ENCODE data around the gene LATS2.

DNA sequence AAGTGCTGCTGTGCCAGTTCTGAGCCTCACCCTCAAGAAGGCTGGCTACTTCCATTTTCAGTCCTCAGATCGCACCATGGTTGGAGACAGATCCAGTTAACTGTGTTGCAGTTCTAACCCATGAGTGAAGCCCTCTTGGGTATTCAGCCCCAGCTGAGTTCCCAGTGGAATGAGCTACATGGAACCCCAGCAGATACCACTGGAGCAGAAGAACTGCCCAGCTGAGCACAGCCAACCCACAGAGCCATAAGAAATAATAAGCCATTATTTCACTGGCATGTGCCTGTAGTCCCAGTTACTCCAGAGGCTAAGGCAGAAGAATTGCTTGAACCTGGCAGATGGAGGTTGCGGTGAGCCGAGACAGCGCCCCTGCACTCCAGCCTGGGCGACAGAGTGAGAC is 59.9 kb downstream of the LATS2 start:
- TF ChIP-seq, protein P1, sequence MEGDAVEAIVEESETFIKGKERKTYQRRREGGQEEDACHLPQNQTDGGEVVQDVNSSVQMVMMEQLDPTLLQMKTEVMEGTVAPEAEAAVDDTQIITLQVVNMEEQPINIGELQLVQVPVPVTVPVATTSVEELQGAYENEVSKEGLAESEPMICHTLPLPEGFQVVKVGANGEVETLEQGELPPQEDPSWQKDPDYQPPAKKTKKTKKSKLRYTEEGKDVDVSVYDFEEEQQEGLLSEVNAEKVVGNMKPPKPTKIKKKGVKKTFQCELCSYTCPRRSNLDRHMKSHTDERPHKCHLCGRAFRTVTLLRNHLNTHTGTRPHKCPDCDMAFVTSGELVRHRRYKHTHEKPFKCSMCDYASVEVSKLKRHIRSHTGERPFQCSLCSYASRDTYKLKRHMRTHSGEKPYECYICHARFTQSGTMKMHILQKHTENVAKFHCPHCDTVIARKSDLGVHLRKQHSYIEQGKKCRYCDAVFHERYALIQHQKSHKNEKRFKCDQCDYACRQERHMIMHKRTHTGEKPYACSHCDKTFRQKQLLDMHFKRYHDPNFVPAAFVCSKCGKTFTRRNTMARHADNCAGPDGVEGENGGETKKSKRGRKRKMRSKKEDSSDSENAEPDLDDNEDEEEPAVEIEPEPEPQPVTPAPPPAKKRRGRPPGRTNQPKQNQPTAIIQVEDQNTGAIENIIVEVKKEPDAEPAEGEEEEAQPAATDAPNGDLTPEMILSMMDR (IDR thresholded peaks at IDR 0.05; ENCODE audit: low read depth, low read length) = no peak
- TF ChIP-seq EZH2phosphoT487 (IDR thresholded peaks at IDR 0.05; ENCODE audit: low read depth) = no peak
